ENCODE results near the gene BSND.

BSND gene

GRCh38 chr1:54975356-54976108 is 23.2 kb upstream of the BSND start:
- no peak for DNase-seq (ENCODE audit: low read depth in 2 of 2)

- DNase-seq (ENCODE audit: low read depth in 2 of 2), result no peak
Measured at GRCh38 chr1:54976747-54977146, 22.0 kb upstream of the BSND start.

GRCh38 chr1:54977533-54978297 is 21.0 kb upstream of the BSND start:
- DNase-seq (ENCODE audit: low read depth in 2 of 2), result no peak

GRCh38 chr1:54978528-54979326 is 20.0 kb upstream of the BSND start:
- DNase-seq (ENCODE audit: low read depth in 2 of 2), result no peak

DNA sequence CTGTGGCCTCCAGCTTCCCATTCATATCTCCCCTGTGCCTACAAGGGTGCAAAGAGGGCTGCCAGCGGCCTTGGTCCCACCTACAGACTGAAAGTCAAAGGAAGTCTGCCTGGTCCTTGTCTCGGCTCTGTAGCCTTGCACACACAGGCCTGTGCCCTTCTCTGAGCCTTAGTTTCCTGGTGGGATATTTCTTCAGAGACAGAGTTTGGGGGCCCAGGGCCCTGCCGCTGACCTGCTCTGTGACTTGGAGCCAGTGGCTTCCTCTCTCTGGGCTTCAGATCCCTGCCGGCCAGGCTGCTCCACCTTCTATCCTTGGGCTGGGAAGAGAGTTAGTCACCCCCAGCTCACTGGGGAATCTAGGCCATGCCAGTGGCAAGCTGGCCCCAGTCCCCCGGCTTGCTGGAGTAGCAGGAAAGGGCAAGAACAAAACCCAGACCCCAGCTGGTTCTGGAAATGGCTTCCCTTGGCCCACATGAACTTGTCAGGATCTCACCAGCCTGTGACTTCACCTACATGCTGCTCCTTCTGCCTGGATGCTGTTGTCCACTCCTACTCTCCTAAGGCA is 19.3 kb upstream of the BSND start:
- DNase-seq (ENCODE audit: low read depth in 2 of 2), result no peak

- no peak for DNase-seq (ENCODE audit: low read depth in 2 of 2)
Measured at GRCh38 chr1:54980046-54980527, 18.6 kb upstream of the BSND start.

DNA sequence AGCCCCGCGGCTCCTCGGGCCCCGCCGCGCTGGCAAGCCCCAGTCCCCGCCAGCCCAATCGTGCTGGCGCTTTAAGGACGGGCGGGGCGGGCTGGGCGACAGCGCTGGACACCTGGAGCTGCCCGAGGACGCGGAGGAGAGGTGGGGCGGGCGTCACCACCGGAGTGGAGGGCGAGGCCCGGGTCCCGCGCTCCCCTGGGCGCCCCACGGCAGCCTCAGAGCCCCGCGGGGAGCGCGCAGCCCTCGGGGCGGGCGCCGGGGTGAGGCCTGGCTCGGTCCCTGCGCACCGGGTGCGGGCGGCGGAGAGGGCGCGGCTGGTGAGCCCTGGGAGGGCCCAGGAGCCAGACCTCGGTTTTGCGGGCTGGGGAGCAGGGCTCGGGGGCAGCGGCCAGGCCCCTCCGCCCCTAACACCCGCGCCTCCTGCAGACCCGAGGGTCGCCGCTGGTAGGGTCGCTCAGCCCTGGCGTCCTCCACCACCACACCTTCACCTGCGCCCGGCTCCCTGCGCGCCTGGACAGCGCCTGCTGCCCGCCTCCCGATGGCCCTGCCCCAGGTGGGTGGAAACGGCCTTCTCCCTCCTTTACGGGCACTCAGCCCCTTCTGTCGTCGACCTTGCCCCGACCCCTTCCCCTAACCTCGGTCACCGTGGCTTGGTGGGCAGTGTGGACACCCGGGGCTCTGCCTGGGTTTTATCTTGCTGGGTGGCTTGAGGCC is 18.0 kb upstream of the BSND start, which contains the start of gene TMEM61:
Gene TMEM61 (plus strand): TSS at position 101 of the 714 bp plus-strand sequence. CDS start 438 bp downstream, at position 539.
- DNase-seq (ENCODE audit: low read depth in 2 of 2), result no peak

DNA sequence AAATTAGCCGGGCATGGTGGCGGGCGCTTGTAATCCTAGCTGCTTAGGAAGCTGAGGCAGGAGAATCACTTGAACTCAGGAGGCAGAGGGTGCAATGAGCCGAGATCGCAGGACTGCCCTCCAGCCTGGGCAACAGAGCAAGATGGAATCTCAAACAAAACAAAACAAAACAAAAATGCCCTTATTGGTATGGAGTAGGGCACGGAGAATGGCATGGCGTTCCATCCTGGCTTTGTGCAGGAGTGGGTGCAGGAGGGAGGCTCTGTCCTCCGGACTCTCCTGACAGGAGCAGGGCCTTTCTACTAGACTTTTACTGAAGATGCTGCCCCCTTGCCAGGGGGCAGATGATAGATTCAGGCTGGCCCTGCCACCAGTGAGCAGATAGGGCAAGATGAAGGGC is 17.3 kb upstream of the BSND start:
- DNase-seq (ENCODE audit: low read depth in 2 of 2), result no peak

DNA sequence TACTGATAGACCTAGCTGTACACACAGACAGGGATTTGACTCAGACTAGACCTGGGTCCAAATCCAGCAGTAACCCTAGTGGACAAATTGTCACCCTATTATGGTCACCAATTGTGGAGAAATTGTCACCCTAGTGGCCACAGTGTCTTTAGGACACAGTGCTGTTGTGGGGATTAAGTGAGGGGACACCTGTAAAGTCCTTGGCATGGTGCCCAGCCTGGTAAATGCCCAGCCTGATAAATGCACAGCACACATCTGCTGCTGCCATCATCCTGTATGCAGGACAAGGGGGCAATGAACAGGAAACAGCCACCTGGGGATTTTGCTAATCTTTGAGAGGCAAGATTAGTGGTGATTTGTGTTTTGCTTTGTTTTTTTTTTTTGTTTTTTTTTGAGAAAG is 16.0 kb upstream of the BSND start:
- DNase-seq (ENCODE audit: low read depth in 2 of 2), result no peak

DNA sequence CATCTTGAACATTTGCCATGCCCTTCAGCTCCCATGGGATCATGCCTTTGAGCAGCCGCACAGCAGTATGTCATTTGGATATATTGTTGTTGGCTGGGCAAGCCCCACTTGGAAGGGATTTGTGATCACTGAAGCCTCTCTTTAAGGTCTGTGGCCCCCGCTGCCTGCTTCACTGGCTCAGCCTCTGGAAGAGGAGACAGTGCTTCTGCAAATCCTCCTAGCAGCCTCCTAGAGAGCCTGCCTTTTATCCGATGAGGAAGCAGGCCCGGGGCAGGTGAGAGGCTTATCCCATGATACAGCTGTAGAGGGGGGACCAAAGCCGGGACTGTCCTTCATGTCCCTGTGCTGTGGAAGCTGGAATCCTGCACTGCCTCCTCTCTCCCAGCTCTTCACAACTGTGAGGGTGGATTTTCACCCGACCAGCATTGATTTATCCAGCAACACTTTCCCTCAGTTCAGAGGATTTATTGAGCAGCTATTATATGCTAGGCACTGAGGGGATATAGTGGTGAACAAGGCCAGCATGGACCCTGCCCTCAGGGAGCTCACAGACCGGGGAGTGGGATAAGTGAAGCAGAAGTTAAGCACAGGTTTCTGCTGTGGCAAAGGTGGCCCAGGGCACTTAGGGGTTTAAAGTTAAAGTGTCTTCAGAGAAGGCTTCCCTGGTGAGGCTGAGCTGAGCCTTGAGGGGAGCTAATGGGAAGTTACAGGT is 14.4 kb upstream of the BSND start:
- no peak for DNase-seq (ENCODE audit: low read depth in 2 of 2)

- DNase-seq (ENCODE audit: low read depth in 2 of 2), result no peak
Measured at GRCh38 chr1:54985556-54985955, 13.2 kb upstream of the BSND start.

GRCh38 chr1:54986025-54986424 is 12.7 kb upstream of the BSND start:
- no peak for DNase-seq (ENCODE audit: low read depth in 2 of 2)

DNA sequence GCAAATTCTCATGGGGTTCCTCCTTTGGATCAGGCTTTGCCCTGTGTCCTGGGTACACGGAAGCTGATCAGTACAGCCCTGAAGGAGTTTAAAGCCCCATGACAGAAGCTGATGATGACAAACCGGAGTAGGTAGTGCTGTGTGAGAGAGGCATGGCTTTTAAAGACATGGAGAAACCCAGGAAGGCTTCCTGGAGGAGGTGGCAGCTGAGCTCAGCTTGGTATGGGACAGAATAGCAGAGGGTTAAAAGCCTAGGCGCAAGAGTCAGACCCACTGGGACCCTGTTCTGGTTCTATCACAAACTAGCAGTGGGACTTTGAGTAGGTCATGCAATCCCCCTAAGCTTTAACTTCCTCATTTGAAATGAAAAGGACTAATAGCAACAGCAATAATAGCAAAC is 12.2 kb upstream of the BSND start:
- no peak for DNase-seq (ENCODE audit: low read depth in 2 of 2)

- DNase-seq (ENCODE audit: low read depth in 2 of 2), result no peak
Measured at GRCh38 chr1:54987427-54987826, 11.3 kb upstream of the BSND start.

DNA sequence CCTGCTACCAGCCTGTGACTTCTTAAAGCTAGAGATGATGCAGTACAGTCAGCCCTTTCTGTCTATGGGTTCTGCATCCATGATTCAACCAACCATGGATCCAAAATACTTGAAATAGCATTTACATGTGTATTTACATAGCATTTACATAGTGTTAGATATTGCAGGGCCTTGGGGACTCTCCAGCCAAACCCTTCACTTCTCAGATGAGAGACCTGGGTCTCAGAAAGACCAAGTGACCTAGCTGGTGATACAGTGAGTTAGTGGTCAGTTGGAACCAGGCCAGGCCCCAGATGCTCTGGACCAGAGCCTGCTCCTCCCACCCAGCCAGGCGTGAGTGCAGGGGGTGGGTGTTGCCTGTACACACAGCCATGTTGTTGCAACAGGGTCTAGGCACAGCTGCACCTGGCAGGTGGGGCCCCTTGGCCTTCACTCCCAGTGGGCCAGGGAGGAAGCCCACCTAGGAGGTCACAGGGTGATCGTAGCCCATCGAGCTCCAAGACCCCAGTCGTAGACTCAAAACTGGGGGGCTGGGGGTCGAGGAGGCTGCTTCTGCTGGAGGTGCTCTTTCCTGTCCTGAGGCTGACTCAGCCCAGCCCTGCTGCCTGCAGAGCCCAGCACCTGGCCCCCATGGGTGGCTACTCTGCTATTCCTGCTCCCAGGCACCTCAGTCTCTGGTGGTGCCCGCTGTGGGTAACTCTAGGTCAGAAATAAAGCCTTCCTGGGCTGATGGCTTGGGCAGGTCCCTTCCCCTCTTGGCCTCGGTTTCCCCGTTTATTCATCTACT is 10.6 kb upstream of the BSND start:
- DNase-seq (ENCODE audit: low read depth in 2 of 2), result peak; percentile 36 to 41

DNA sequence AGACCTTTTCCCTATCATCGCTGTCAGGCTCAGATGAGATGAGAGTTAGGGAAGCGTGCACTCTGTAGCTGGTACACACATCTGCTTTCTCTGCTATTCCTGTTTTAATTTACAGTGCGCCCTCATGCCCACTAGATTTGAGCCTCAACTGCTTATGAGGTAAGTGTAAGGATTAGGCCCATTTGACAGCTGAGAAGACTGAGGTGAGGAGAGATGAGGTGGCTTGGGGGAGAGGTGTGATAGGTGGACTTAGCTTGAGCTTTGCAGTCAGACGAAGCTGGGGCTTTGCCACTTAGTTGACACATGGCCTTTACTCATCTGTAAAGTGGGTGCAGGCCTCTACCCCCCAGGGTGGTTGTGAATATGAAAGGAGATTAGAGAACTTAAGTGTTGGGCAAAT is 9.8 kb upstream of the BSND start:
- DNase-seq (ENCODE audit: low read depth in 2 of 2), result no peak

DNA sequence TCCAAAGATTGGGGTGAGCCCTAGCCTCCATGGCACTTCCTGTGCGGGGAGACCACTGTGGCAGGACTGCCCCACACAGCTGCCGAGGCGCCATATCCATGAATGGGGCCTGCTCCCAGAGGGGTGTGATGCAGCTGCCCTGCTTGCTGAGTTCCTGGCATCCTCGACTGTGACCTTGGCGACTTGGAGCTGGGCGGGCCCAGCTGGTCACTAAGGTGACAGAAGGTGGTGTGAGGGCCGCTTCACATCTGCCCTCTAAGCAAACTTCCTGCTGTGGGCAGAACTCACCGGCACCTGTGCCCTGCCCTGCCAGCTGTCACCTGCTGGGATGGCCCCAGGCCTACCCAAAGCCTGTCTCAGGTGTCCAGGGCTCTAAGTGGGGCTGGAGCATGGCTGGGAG is 9.3 kb upstream of the BSND start:
- no peak for DNase-seq (ENCODE audit: low read depth in 2 of 2)

GRCh38 chr1:54989968-54990810 is 8.5 kb upstream of the BSND start:
- no peak for DNase-seq (ENCODE audit: low read depth in 2 of 2)

DNA sequence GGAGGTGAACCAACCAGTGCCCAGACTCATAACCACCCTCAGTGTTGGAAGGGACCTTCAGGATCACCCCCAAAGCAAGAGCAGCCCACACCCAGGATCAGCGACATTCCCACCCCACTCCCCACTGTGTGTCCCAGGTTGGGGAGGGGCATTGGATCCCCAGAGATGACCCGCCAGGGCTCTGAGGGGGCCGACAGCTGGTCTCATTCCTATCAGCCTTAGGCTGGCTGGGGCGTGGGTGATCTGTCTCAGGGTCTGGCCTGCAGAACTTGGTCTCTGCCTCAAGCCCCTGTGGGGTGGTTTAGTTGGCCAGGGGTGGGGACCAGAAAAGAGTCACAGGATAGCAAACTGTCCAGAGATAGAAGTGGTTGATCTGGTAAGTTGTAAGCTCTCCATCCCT is 7.8 kb upstream of the BSND start:
- DNase-seq (ENCODE audit: low read depth in 2 of 2), result no peak
